COR-L47 (cell line): ENCODE measurements around the gene IQCM.
A peak's percentile ranks its signal among the peaks of the same experiment; 100 is the strongest.

ENCODE experiments used
- DNase-seq: peaks from one replicate; lab custom pipeline; 2025; lab: John Stamatoyannopoulos, UW

The IQCM gene

DNA sequence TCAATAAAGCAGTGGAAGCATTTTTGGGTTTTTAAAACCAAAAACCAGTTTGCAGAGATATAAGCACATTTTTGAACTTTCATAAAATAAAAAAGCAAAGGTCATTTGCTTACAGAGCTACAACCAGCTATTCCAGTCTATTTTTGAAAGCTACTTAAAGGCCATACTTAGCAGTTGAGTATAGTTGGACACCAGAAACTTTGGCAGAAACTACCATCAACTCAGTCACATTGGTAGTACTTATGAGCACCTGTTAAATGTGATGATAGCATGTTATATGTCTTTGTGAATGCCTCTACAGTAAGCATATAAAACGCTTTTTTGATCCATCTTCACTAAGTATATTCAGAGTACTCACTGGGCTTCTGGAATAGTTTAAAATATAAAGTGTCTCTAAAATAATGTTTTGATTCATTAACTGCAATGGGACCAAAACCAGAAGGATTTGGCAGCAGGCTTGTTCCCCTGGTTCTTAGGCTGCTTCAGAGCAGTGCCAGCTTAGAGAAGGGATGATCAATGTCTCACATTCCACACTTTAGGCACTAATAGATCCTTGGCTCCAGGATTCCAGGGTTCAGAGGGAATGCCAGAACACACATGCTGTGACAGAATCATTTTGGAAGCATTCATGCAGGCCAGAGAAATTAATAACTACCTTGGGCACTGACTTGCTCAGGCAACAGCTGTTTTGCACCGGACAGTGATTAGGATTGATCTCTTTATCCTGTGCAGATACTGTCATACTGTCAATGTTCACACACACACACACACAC, 103.9 kb downstream of the IQCM start:
- DNase-seq = no peak

DNA sequence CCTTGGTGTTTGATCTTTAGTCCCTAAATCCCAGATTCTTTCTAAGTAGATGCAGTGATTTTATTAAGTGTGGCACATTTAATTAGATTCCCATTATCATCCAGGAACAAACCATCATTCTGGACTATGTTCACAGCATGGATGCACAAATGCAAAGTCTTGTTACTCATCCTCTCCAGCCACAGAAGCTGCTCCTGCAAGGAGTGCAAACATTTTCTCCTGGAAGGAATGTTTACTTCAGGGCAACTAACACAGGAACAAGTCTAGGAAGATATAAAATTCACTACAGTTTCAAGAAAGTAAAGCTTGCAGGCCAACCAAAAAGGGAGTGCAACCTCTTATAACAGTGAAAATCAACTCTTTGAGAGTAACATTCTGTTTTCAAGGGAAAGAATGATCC, 106.0 kb downstream of the IQCM start:
- no peak for DNase-seq

DNA sequence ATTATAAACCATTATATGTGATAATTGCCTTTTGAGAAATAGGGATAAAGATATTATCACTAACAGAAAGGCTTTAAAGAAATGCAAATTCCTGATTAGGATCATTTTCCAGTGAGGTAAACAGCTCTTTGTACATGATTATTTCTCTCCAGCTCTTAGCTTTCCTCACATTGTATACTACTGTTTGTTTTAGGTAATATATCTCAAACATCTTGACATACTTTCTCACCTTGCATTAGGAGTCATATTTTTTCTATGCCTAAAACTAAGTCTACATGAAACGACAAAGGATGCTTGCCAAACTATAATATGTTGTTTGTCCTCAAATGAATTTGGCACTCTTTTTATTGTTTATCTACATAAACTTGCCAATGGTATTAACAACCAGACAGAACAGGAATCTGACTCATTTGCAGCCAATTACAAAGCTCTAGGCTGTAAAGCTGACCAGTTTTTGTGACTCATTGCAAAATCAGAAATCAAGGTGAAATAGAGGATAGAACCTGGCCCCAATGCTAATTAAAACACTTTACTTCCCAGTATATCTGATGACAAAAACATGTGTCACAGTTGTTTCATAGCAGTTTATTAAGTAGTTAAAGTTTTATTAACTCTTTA, 107.0 kb downstream of the IQCM start:
- DNase-seq = peak; percentile 41

DNA sequence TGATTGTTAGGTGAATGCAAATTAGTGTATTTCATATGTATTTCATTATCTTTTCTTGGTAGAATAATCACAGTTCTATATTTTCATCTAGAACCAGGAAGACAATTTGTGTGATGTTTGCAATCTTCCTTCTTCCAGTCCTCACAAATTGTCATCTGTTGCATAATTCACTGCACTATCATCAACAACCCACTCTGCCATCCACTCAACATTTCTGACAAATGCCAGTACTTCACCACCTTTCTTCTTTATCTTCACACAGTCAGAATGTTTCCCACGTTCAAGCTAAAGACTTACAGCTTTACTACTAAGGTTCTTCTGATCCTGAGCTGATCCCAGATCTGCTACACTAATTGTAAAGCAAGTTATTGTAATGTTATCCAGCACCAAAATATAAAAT, 107.8 kb downstream of the IQCM start:
- DNase-seq = no peak

DNA sequence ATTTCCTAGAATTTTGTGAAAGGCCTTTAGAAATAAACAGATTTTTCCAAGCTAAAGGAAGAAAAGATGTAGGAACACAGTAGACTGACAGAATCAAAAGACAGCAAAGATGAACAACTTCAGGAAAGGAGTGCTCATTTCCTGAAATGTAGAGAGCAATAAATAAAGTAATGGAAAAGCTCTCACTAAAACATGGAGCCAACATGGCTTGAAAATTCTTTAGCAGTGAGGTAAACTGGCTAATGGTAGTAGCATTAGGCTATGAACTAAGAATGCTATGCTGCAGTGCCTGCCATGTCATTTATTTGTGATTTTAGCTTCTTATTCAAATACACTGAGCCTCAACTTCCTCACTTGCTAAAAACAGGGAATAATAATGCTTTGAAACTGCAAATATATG, 108.7 kb downstream of the IQCM start:
- no peak for DNase-seq

DNA sequence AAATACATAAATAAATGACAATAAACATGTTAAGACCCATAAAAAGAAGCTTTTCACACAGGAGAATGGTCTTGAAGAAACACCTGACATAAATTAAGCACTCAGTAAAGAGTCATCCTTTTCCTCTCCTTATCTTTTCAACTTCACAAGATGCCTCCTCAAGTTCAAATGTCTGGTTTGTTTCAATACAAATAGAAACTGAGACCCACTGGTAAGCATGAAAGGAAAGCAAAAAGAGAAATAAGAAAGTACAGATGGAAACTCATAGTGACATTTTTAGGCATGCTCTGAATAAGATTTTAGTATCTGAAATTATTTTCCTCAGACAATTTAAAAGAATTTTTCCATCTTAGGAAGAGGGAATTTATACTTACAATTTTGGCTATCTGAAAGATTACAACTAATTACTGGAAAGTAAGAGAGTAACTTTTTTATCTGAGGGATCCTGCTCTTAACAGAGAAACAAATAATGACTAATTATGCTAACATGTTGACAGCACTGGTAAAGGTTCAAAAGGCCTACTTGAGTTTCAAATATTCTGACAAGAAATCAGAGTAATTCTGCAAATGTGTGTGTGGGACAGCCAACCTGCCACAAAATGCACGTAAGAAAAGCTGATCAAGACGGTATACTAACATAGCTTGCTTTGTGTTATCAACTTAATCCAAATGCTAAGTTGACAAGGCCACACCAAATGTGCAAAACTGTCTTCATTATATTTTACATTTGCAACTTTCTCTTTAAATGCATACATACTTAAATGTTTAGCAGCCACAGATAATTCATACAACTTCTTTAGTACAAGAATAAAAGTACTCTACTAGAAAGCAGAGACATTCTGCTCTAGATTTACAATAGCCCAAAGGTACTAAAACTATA, 113.0 kb downstream of the IQCM start:
- DNase-seq = no peak

DNA sequence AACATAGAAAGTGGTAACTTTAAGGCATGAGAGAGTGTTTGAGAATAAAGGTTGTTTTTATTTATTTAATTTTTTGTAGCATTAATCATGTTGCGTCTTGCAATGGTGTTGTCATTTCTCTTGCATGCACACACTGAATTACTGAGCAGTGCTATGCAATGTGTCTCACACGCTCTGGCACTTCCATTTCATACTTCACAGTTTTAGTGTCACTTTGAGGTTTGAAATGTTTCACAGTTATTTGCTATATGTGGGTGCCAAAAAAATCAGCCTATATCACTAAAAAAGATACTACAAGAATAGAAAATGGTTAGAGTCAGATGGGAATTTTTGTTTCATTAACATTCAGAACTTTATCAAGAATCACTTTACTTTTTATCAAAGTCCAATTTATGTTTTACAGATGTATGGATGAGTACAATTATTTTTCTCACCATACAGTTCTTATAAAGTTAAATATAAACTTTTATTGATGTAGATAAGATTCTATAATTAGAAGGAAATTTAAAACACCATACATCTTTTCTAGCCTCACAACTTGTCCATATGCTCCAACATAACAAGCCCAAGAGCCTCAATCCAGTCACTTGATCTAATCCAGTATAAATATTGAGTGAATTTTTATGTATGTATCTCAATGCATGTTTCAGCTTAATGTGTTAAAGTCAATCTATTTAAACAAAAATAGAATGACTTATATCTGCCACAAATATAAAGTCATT, 114.0 kb downstream of the IQCM start:
- DNase-seq = no peak

DNA sequence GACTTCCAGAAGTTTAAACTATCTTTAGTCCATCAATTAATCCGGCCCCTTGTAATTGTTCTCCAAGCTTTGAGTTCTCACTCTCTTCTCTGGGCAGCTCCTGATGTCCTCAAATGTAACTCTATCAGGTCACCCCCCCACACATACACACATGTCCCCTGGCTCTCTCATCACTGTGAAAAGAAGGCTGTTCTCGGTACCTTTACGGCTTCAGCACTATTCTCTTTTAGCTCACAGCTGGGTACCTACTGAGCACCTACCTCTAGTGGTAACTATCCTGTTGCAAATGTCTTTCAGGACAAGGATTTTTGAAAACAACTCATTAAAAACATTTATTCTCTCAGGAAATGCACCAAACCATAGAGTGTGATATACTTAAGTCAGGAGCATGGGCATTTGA, 115.4 kb downstream of the IQCM start:
- no peak for DNase-seq

DNA sequence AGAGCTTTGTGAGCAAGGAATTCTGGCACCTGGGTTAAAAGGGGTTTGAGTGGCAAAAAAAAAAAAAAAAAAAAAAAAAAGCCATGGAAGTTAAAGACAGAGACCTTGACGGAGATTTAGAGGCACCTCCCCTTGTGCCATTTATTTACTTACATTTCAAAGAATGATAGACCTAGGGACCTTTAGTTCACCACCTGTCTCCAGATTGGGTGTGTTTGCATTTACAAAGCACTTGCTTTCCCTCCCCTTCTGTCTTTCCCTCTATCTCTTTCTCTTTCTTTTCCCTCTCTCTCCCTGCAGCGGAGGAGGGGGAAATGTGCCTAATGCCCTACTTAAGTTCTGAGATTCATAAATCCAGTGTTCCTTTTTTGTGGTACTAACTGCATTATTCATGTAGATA, 116.0 kb downstream of the IQCM start:
- no peak for DNase-seq

DNA sequence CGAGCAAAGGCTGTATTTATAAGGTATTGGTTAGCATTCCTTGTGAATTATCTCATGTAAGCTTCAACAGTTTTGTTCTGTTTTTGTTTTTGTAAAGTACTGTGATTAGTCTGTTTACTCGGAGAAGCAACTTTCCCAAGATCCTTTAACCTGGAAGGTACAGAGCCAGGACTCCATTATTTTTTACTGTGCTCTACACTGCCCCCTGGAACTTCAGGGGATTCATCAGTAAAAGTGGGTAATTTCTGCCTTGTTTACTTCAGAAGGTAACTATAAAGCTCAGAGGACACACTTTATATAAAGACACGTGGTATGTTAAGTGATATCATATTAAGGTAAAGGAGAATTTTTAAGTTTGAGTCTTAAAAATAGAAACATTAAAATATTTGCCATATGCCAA, 124.9 kb downstream of the IQCM start:
- no peak for DNase-seq

DNA sequence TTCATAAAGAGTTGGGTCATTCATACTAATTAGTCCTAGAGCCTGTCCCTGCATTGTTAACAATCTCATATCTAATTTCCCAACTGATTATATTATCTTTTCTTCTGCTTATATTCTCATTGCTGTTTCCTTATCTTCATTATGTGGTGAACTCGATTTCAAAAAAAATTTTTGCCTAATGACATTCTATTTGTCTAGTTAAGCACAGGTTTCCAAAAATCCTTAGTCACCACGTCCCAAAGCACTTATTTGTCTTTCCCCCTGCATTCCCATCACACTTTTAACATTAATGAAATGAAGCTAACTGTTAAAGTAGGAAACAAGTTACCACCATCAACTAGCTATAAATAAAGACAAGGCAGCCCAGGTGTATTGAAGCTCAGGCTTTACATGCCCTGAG, 131.1 kb downstream of the IQCM start:
- no peak for DNase-seq

DNA sequence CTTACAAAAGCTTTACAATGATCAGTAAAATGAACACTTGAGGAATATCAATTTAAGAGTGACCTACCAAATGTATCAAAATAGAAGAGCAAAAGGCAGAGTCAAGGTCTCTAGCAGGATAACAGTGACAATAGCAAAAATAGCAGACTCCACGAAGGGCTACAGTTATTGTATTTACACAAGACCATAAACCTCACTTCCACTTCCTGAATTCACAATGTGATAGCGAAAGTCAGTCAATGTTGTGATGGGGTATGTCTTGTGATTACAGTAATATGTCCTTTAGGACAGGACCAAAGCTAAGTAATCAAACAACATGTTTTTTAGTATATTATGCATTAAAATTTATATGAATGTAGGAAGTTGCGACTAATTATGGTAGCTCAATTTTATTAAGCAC, 139.6 kb downstream of the IQCM start:
- no peak for DNase-seq

DNA sequence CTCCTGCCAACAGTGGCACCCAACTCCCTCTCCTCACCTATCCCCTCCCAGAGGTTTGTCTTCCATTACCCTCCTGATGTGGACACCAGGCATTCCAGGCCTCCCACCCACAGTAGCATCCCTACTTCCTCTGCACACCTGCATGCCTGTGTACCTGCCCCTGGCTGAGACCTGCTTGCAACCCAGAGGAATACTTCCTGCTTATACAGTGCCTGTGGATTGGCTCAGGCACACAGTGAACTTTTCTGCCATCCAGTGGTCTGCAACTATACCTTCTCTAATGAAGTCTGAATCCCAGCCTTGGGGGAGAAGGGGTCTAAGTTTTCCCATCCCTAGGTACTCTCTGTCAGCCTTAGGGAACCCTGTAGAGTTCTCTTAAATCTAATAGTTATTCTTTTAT, 169.9 kb downstream of the IQCM start:
- DNase-seq = peak; percentile 17

DNA sequence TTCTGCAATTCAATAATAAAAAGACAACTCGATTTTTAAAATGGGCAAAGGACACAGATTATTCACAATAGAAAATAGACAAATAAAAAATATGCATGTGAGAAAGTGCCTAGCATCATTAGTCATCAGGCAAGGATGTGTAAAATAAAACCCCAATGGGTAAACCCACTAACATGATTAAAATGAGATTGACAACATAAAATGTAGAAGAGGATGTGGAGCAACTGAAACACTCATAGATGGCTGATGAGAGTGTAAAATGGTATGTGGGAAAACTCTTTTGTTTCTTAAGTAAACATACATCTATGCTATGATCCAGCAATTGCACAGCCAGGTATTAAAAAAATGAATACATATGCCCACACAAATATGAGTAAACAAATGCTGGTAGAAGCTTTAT, 177.6 kb downstream of the IQCM start:
- no peak for DNase-seq

DNA sequence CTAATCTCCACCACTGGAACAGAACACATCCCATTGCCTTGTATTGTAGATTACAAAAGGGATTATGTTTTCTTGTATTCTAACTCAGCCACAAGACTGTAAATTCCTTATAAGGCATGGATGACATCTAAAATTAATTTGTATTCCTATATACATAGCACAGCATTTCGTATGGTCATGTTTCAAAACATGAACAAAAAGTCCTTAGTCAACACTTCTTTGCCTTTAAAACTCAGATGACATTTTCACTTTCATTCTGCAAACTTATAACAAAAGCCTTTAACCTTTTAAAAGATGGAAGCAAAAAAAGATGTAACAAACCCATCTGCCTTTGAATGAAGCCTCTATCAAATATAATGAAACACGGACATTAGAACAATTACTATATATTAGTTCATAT, 181.3 kb downstream of the IQCM start:
- no peak for DNase-seq

DNA sequence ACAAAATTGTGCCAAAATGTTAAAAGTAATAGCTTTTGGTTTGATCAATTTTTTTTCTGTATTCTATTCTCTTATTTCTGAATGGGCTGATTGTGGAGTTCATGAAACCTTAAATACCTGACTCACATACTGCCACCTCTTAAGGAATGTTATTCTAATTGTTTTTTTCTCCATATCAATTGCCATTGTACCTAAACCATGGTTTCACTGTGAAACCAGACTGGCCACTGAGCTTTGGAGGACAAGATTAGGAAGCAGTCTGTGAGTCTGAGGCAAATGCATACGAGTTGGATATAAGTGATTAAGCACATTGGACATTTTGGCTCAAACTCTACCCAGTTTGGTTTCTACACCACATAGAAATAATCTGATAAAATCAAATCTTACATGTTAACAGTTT, 184.0 kb downstream of the IQCM start:
- no peak for DNase-seq

DNA sequence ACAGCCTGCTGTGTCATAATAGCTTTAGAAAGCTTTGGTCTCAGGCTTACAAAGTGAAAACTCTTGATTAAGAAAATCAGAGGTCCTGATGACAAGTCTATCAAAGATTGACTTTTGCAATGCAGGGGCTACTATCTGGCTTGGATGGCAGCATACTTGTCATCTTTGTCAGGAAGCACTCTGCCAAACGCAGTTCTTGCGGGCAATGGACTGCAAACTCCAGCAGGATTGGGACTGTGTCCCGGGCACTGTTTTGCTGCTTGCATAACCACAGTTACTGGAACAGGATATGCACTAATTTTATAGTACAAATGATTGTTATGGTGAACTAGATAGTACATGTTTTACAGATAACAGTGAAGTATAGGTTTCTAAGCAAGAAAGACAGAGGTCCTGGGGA, 185.6 kb downstream of the IQCM start:
- no peak for DNase-seq

DNA sequence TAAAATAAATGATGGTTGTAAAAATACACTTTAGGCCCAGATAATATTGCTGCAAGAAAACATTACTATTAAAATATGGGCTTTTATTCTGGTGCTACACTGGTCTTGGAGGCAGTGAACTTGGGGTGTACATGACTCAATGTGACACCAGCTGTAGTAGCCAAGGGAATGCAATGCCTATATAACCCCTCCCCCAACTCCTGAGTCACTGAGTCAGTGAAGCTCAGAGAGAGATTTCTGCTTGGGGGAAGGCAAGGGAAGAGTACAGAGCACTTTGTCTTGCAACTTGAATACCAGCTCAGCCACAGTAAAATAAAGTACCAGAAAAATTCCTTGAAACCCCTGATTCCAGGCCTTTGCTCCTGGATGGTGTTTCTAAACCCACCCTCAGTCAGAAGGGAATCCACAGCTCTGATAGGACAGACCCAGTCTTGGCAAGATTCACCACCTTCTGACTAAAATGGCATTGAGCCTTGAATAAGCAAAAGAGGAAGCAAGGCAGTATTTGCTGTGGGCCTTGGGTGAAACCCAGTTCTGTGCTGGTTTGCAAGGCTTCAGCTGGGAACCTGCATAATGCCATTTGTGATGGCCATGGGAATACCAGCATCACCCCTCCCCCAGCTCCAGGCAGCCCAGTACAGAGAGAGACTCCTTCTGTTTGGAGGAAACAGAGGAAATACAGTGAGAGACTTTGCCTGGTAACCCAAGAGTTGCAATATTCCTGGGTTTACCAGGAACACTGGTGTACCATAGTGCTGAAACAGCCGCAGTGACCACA, 209.9 kb downstream of the IQCM start:
- DNase-seq = no peak

DNA sequence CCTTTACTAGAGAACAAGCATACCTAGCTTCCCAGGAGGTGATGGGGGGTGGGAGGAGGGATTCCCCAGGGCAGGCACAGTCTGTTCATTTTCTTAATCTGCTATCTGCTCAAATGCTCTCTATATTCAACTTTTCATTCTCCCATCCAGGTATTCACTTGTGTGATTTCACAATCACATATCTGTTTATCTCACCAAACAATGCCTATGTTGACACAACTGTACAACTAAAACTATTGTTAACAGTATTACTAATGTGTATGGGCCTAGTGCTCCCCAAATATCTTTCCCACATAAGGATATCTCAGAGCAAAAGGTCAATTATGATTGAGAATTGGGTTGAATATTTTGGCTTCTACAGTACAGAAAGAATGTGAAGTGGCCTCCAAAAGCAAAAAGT, 210.8 kb downstream of the IQCM start:
- DNase-seq = no peak

DNA sequence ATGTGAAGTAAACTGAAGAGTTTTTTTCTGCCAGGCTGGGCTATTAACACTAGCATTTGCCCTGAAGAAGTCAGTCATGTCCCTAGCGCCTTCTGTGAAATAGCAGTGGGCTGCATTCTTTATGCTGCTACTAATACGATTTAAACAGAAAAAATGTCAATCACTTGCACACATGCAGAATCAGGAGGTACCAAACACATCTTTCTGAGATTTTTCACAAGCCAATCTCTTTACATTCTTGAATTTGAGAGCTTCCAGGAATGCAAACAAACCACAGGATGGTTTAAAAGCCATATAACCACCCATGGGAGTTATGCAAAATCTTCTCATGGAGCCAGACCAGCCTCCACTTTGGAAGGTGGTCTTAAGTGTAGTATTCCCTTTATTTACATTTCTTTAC, 220.1 kb downstream of the IQCM start:
- DNase-seq = no peak

DNA sequence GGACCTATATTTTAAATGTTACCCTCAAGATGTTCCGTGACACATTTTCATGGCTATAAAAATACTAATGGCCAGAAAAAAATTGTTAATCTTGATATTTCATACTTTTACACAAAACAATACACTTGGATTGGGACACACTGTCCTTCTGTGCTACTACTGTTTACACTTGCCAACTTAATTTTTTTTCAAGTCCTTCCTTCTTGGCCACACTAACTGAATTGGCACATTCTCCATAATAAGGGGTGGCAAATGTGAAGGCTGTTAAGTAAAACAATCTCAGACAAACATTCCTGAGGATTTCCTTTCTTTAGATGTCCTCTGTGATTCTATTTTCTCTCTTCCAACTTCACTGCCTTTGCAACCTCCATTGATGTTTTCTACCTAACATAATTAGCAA, 225.8 kb downstream of the IQCM start:
- DNase-seq = no peak

DNA sequence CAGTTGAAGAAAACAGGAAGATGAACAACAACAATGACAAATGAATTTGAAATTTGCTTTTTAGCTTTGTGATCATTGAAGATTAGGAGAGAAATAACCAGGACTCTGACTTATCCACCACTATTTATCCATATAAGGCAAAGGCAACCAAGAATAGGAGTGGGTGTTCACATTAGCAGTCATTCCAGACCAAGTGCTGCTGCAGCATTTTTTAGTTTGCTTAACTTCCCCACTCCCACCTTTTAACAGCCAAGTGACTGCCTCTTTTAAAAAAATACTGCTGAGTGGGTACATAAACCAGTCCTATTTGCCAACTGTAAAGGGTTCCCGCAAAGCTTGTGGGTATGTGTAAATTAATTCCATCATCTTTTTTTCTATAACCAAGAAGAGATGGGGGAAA, 230.9 kb downstream of the IQCM start:
- DNase-seq = no peak
